ENCODE results near the gene BRSK2. TPM values are rescaled to one million over a fixed set of nuclear protein-coding genes. Genes with fewer than 3 reads are reported as not detected.
"Not testable (repeated sequence)": the region's sequence is repeated elsewhere in the genome, so short reads cannot be mapped to it uniquely, and the experiment has no call there.

BRSK2 gene
- total RNA-seq, 2 experiments from 2014 or later: 0.22 to 0.55 TPM

DNA sequence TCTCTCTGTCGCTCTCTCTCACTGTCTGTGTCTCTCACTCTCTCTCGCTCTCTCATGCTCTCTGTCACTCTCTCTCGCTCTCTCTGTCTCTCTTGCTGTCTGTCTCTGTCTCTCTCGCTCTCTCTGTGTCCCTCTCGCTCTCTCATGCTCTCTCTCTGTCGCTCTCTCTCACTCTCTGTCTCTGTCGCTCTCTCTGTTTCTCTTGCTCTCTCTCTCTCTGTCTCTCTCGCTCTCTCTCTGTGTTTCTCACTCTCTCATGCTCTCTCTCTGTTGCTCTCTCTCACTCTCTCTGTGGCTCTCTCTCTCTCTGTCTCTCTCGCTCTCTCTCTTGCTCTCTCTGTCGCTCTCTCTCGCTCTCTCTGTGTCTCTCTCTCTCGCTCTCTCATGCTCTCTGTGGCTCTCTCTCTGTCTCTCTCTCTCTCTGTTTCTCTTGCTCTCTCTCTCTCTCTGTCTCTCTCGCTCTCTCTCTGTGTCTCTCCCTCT, 33.2 kb upstream of the BRSK2 start:
- H3K27me3 ChIP-seq (ENCODE audit: control insufficient read depth in 1 of 2, insufficient read depth in 2 of 2, low read length in 2 of 2): no peaks in the 10 kb centered on the region
- intact Hi-C loops (cut with DNase I, micrococcal nuclease): no loop called here
- no peak overlapping the region for H3K27ac ChIP-seq (ENCODE audit: low read depth in 1 of 2, low read length in 2 of 2)
- TF ChIP-seq, protein P1, sequence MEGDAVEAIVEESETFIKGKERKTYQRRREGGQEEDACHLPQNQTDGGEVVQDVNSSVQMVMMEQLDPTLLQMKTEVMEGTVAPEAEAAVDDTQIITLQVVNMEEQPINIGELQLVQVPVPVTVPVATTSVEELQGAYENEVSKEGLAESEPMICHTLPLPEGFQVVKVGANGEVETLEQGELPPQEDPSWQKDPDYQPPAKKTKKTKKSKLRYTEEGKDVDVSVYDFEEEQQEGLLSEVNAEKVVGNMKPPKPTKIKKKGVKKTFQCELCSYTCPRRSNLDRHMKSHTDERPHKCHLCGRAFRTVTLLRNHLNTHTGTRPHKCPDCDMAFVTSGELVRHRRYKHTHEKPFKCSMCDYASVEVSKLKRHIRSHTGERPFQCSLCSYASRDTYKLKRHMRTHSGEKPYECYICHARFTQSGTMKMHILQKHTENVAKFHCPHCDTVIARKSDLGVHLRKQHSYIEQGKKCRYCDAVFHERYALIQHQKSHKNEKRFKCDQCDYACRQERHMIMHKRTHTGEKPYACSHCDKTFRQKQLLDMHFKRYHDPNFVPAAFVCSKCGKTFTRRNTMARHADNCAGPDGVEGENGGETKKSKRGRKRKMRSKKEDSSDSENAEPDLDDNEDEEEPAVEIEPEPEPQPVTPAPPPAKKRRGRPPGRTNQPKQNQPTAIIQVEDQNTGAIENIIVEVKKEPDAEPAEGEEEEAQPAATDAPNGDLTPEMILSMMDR (IDR thresholded peaks at IDR 0.05): no peak
- Mint-ChIP-seq H3K27ac (no peak overlapping the region), H3K27me3 (peaks cover 11% of the 10 kb centered on the region), H3K4me1 (ENCODE audit: low read depth) (no peaks in the 10 kb centered on the region), H3K36me3 (ENCODE audit: low read depth) (no peaks in the 10 kb centered on the region), H3K4me3 (no peak overlapping the region), H3K9me3 (no peaks in the 10 kb centered on the region)
- H3K4me1 ChIP-seq (ENCODE audit: insufficient read depth, low read length): no peaks in the 10 kb centered on the region
- H3K4me3 ChIP-seq (ENCODE audit: low read length): no peak overlapping the region
- ATAC-seq (ENCODE audit: poor library complexity): no peak
- no peak for DNase-seq
- peaks cover 0 to 5% of the 10 kb centered on the region in 2 experiments for H3K9me3 ChIP-seq (ENCODE audit: control insufficient read depth in 1 of 2, insufficient read depth in 1 of 2, low read length in 2 of 2)
- H3K36me3 ChIP-seq (ENCODE audit: insufficient read depth, low read length): no peaks in the 10 kb centered on the region
- ChIA-PET POLR2A (no interaction called here), CTCF (no interaction called here)

DNA sequence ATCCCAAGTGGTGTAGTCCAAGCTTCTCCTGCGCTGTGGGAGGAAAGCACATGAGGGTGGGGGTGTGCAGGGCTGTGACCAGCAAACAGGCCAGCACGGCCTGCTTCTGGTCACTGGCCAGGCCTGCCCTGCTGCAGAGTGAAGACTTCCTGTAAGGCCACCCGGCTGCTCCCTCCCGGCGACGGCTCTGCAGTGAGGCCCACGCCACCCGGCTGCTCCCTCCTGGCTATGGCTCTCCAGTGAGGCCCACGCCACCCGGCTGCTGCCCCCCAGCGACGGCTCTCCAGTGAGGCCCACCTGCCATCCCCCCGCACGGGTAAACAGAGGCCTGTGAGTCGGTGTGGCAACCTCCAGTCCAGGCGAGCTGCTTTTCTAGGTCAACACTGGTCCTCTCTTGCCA, 31.4 kb upstream of the BRSK2 start:
- ChIA-PET CTCF (no interaction called here), POLR2A (no interaction called here)
- intact Hi-C loops (cut with DNase I, micrococcal nuclease): no loop called here
- TF ChIP-seq, protein P1 (IDR thresholded peaks at IDR 0.05): no peak
- Histone ChIP-seq H3K4me3 (ENCODE audit: low read length) (no peak overlapping the region), H3K36me3 (ENCODE audit: insufficient read depth, low read length) (no peaks in the 10 kb centered on the region), H3K27ac (ENCODE audit: low read depth in 1 of 2, low read length in 2 of 2) (no peak overlapping the region), H3K4me1 (ENCODE audit: insufficient read depth, low read length) (no peaks in the 10 kb centered on the region), H3K9me3 (ENCODE audit: control insufficient read depth in 1 of 2, insufficient read depth in 1 of 2, low read length in 2 of 2) (peaks cover 0 to 5% of the 10 kb centered on the region in 2 experiments), H3K27me3 (ENCODE audit: control insufficient read depth in 1 of 2, insufficient read depth in 2 of 2, low read length in 2 of 2) (no peaks in the 10 kb centered on the region)
- Mint-ChIP-seq H3K27ac (no peak overlapping the region), H3K9me3 (no peaks in the 10 kb centered on the region), H3K27me3 (peaks cover 11% of the 10 kb centered on the region), H3K4me3 (no peak overlapping the region), H3K36me3 (ENCODE audit: low read depth) (no peaks in the 10 kb centered on the region), H3K4me1 (ENCODE audit: low read depth) (no peaks in the 10 kb centered on the region)
- no peak for DNase-seq
- no peak for ATAC-seq (ENCODE audit: poor library complexity)

GRCh38 chr11:1358931-1359330, 30.8 kb upstream of the BRSK2 start:
- H3K27ac ChIP-seq (ENCODE audit: low read depth in 1 of 2, low read length in 2 of 2); H3K4me1 ChIP-seq (ENCODE audit: insufficient read depth, low read length); H3K36me3 ChIP-seq (ENCODE audit: insufficient read depth, low read length); H3K4me1 Mint-ChIP-seq (ENCODE audit: low read depth); H3K27ac Mint-ChIP-seq; intact Hi-C loops (cut with DNase I, micrococcal nuclease); ATAC-seq (ENCODE audit: poor library complexity); H3K9me3 ChIP-seq (ENCODE audit: control insufficient read depth in 1 of 2, insufficient read depth in 1 of 2, low read length in 2 of 2); H3K36me3 Mint-ChIP-seq (ENCODE audit: low read depth); H3K4me3 Mint-ChIP-seq; DNase-seq; H3K4me3 ChIP-seq (ENCODE audit: low read length); H3K27me3 ChIP-seq (ENCODE audit: control insufficient read depth in 1 of 2, insufficient read depth in 2 of 2, low read length in 2 of 2); H3K9me3 Mint-ChIP-seq; CTCF ChIA-PET; POLR2A ChIA-PET: not testable (repeated sequence)
- H3K27me3 Mint-ChIP-seq: peaks cover 11% of the 10 kb centered on the region

DNA sequence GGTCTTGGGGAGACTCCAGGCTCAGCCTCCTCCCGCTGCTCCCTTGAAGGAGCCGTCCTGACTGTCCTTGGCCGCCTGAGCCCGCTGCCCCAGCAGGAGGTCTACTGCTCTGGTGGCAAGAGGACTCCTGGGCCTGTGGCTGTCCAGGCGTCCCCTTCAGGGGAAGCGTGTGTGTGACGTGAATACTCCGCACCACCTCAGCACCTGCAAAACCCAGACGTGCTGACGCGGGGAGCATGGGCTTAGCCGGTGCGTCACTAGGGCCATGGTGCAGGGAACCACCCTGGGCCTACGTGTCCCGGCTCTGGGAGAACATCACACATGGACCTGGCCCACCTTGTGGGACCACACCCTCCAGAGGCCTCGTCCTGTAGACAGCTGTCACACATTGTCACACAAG, 30.2 kb upstream of the BRSK2 start:
- Histone ChIP-seq H3K36me3 (ENCODE audit: insufficient read depth, low read length) (no peaks in the 10 kb centered on the region), H3K9me3 (ENCODE audit: control insufficient read depth in 1 of 2, insufficient read depth in 1 of 2, low read length in 2 of 2) (peaks cover 0 to 5% of the 10 kb centered on the region in 2 experiments), H3K27me3 (ENCODE audit: control insufficient read depth in 1 of 2, insufficient read depth in 2 of 2, low read length in 2 of 2) (peaks cover 0 to under 1% of the 10 kb centered on the region in 2 experiments), H3K27ac (ENCODE audit: low read depth in 1 of 2, low read length in 2 of 2) (no peak overlapping the region), H3K4me1 (ENCODE audit: insufficient read depth, low read length) (no peaks in the 10 kb centered on the region), H3K4me3 (ENCODE audit: low read length) (no peak overlapping the region)
- ChIA-PET CTCF (no interaction called here), POLR2A (no interaction called here)
- Mint-ChIP-seq H3K4me3 (no peak overlapping the region), H3K36me3 (ENCODE audit: low read depth) (no peaks in the 10 kb centered on the region), H3K9me3 (no peaks in the 10 kb centered on the region), H3K27ac (no peak overlapping the region), H3K4me1 (ENCODE audit: low read depth) (no peaks in the 10 kb centered on the region), H3K27me3 (peaks cover 11% of the 10 kb centered on the region)
- ATAC-seq (ENCODE audit: poor library complexity): no peak
- no peak for DNase-seq
- TF ChIP-seq, protein P1 (IDR thresholded peaks at IDR 0.05): no peak
- intact Hi-C loops (cut with DNase I, micrococcal nuclease): no loop called here
